Measurements from ENCODE around the gene GLT8D2.

Gene GLT8D2

GRCh38 chr12:104055686-104056388, 5.8 kb upstream of the GLT8D2 start:
- DNase-seq (ENCODE audit: low read depth) = peak; percentile 68
- TF ChIP-seq CTCF (conservative IDR thresholded peaks at IDR 0.05; ENCODE audit: low read length) = no peak
- no peak overlapping the region for H3K4me3 ChIP-seq (ENCODE audit: low read length)

- no peak overlapping the region for H3K4me3 ChIP-seq (ENCODE audit: low read length)
- TF ChIP-seq CTCF (conservative IDR thresholded peaks at IDR 0.05; ENCODE audit: low read length) = no peak
- no peak for DNase-seq (ENCODE audit: low read depth)
These were observed 4.8 kb upstream of the GLT8D2 start for GRCh38 chr12:104054681-104055346.

GRCh38 chr12:104050436-104050835, 449 bp upstream of the GLT8D2 start:
- peak; percentile 15 for DNase-seq (ENCODE audit: low read depth)
- peak overlapping the region; percentile 73 for H3K4me3 ChIP-seq (ENCODE audit: low read length)
- no peak for TF ChIP-seq CTCF (conservative IDR thresholded peaks at IDR 0.05; ENCODE audit: low read length)

GRCh38 chr12:104049278-104049902, 597 bp downstream of the GLT8D2 start:
- DNase-seq (ENCODE audit: low read depth) = peak; percentile 66
- no peak for TF ChIP-seq CTCF (conservative IDR thresholded peaks at IDR 0.05; ENCODE audit: low read length)
- H3K4me3 ChIP-seq (ENCODE audit: low read length) = peak overlapping the region; percentile 73

GRCh38 chr12:104048811-104049210, 1.2 kb downstream of the GLT8D2 start:
- DNase-seq (ENCODE audit: low read depth) = peak; percentile 51
- no peak for TF ChIP-seq CTCF (conservative IDR thresholded peaks at IDR 0.05; ENCODE audit: low read length)
- H3K4me3 ChIP-seq (ENCODE audit: low read length) = peak overlapping the region; percentile 73

GRCh38 chr12:104048162-104048561, 1.8 kb downstream of the GLT8D2 start:
- peak overlapping the region; percentile 73 for H3K4me3 ChIP-seq (ENCODE audit: low read length)
- no peak for TF ChIP-seq CTCF (conservative IDR thresholded peaks at IDR 0.05; ENCODE audit: low read length)
- no peak for DNase-seq (ENCODE audit: low read depth)

Data from AG10803 (cell line).